PC-3 (cell line): Measurements from ENCODE around the gene TPST2. TPM values are rescaled to one million over a fixed set of nuclear protein-coding genes. Genes with fewer than 3 reads are reported as not detected.

Experiments
- ATAC-seq: fragments of 200-7000 bp; cut with Tn5 transposase; 2 replicates; pipeline ENCODE4 v1.9.1; 2020; ENCODE audit warnings: mild to moderate bottlenecking, moderate library complexity
- BruUV-seq: library from RNA; stranded (reverse); fragments of 400-500 nt; replicated peaks from 2 replicates; lab custom pipeline; 2021; lab: Mats Ljungman, UMichigan
- CTCF ChIA-PET: fragments of 300-600 bp; sonication (Branson Sonifier 250); formaldehyde crosslinking; loops from one replicate; lab custom pipeline; 2022; ENCODE audit warnings: antibody characterized with exemption; lab: Charles Lee
- POLR2A ChIA-PET: fragments of 300-600 bp; sonication (Branson Sonifier 250); formaldehyde crosslinking; loops from one replicate; lab custom pipeline; 2022; ENCODE audit warnings: antibody characterized with exemption; ENCODE audit not compliant: unreplicated experiment; lab: Charles Lee
- DNase-seq: peaks from one replicate; pipeline ENCODE4 v3.0.0-alpha.2; 2015
- H2AFZ ChIP-seq: fragments of 300-600 bp; sonication (generic); 2 replicates; pipeline ENCODE4 v1.6.0; 2016; ENCODE audit warnings: antibody characterized with exemption, low read length
- H3F3A ChIP-seq: fragments of 300-600 bp; sonication (generic); one replicate; pipeline ENCODE4 v1.6.0; 2017; ENCODE audit warnings: antibody characterized with exemption, low read length, control low read depth, mild to moderate bottlenecking; ENCODE audit not compliant: unreplicated experiment
- H3K27ac ChIP-seq: fragments of 300-600 bp; sonication (generic); 2 replicates; pipeline ENCODE4 v1.5.1; 2016; ENCODE audit warnings: mild to moderate bottlenecking, low read length
- H3K27me3 ChIP-seq: fragments of 300-600 bp; sonication (generic); 2 replicates; pipeline ENCODE4 v1.6.1; 2016; ENCODE audit warnings: low read length, mixed read lengths
- H3K36me3 ChIP-seq: fragments of 300-600 bp; sonication (generic); 2 replicates; pipeline ENCODE4 v1.6.1; 2016; ENCODE audit warnings: low read depth, mixed run types, low read length, mixed read lengths
- H3K4me1 ChIP-seq: fragments of 300-600 bp; sonication (generic); 2 replicates; pipeline ENCODE4 v1.5.1; 2016; ENCODE audit warnings: low read length; ENCODE audit not compliant: insufficient read depth
- H3K4me2 ChIP-seq: fragments of 300-600 bp; sonication (generic); 2 replicates; pipeline ENCODE4 v1.6.0; 2016; ENCODE audit warnings: low read length
- H3K4me3 ChIP-seq: fragments of 300-600 bp; sonication (generic); 2 replicates; pipeline ENCODE4 v1.5.1; 2016; ENCODE audit warnings: mild to moderate bottlenecking, low read length, mixed read lengths
- H3K79me2 ChIP-seq: fragments of 300-600 bp; sonication (generic); 2 replicates; pipeline ENCODE4 v1.6.1; 2017; ENCODE audit warnings: low read length, mixed read lengths
- H3K9ac ChIP-seq: fragments of 300-600 bp; sonication (generic); 2 replicates; pipeline ENCODE4 v1.6.0; 2016; ENCODE audit warnings: mild to moderate bottlenecking, low read length
- H3K9me2 ChIP-seq: fragments of 300-600 bp; sonication (generic); replicated peaks from 2 replicates; pipeline ENCODE4 v1.6.1; 2016; ENCODE audit warnings: mixed run types, low read length, mixed read lengths
- H3K9me3 ChIP-seq: fragments of 300-600 bp; sonication (generic); 2 replicates; pipeline ENCODE4 v1.6.1; 2016; ENCODE audit warnings: low read length, mixed read lengths
- H4K20me1 ChIP-seq: fragments of 300-600 bp; sonication (generic); 2 replicates; pipeline ENCODE4 v1.6.1; 2016; ENCODE audit warnings: low read length, mixed read lengths
- EZH2 ChIP-seq: fragments of 300-600 bp; sonication (generic); IDR thresholded peaks from one replicate; pipeline ENCODE4 v1.6.1; 2017; ENCODE audit warnings: antibody characterized with exemption, mild to moderate bottlenecking, low read length; ENCODE audit not compliant: unreplicated experiment
- EZH2phosphoT487 ChIP-seq: fragments of 300-600 bp; sonication (generic); IDR thresholded peaks from 2 replicates; pipeline ENCODE4 v1.6.1; 2018; ENCODE audit warnings: mild to moderate bottlenecking, antibody characterized with exemption, low read length, borderline replicate concordance
- intact Hi-C: fragments of 100-400 bp; cut with micrococcal nuclease; formaldehyde crosslinking; loops from 2 replicates; pipeline ENCODE4 v1.9.0; 2023
- total RNA-seq: library from RNA; depleted of rRNA; stranded (reverse); fragments of >200 nt; gene quantifications from 2 replicates; pipeline ENCODE4 v1.2.3, GENCODE V29; 2014
- TF ChIP-seq, protein P1 (sequence below): fragments of 300-600 bp; sonication (generic); conservative IDR thresholded peaks from 2 replicates; pipeline ENCODE4 v1.5.1; 2017; ENCODE audit warnings: antibody characterized with exemption, low read depth, mild to moderate bottlenecking, low read length

Gene TPST2
- total RNA-seq, 1 experiment from 2014 or later, result 8.1 TPM

- no peak for ATAC-seq
Measured at GRCh38 chr22:26536056-26536761, 53.7 kb downstream of the TPST2 start.

DNA sequence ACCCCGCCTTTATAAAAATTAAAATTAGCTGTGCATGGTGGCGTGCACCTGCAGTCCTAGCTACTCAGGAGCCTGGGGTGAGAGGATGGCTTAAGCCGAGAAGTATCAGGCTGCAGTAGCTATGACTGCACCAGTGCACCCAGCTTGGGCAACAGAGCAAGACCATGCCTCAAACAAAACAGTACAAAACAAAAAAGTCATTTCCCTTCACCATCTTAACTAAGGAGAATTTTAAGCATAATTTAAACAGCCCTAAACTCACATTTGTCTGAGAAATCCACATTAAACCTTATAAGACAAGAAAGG is 54.4 kb downstream of the TPST2 start:
- no peak overlapping the region for H3K4me3 ChIP-seq
- H3K27ac ChIP-seq, result no peak overlapping the region

More at GRCh38 chr22:26536056-26536761, 53.7 kb downstream of the TPST2 start:
- Histone ChIP-seq H3K27me3 (no peaks in the 10 kb centered on the region), H3K9me3 (no peaks in the 10 kb centered on the region), H3K9me2 (no peaks in the 10 kb centered on the region), H3K27ac (no peak overlapping the region), H3K36me3 (no peaks in the 10 kb centered on the region), H3K4me2 (no peak overlapping the region), H3K9ac (no peak overlapping the region), H4K20me1 (no peaks in the 10 kb centered on the region), H3K4me1 (no peaks in the 10 kb centered on the region), H3K4me3 (no peak overlapping the region), H3F3A (no peaks in the 10 kb centered on the region), H2AFZ (no peak overlapping the region), H3K79me2 (no peaks in the 10 kb centered on the region)
- TF ChIP-seq, protein P1, sequence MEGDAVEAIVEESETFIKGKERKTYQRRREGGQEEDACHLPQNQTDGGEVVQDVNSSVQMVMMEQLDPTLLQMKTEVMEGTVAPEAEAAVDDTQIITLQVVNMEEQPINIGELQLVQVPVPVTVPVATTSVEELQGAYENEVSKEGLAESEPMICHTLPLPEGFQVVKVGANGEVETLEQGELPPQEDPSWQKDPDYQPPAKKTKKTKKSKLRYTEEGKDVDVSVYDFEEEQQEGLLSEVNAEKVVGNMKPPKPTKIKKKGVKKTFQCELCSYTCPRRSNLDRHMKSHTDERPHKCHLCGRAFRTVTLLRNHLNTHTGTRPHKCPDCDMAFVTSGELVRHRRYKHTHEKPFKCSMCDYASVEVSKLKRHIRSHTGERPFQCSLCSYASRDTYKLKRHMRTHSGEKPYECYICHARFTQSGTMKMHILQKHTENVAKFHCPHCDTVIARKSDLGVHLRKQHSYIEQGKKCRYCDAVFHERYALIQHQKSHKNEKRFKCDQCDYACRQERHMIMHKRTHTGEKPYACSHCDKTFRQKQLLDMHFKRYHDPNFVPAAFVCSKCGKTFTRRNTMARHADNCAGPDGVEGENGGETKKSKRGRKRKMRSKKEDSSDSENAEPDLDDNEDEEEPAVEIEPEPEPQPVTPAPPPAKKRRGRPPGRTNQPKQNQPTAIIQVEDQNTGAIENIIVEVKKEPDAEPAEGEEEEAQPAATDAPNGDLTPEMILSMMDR, result no peak
- TF ChIP-seq EZH2phosphoT487 (no peak), EZH2 (no peak)
- no TSS peak for BruUV-seq
- POLR2A ChIA-PET, result no interaction called here
- CTCF ChIA-PET, result no interaction called here
- intact Hi-C loops, result no loop called here
- peak; percentile 50 for DNase-seq

More for the DNA sequence above, 54.4 kb downstream of the TPST2 start:
- Histone ChIP-seq H3K9ac (no peak overlapping the region), H3K36me3 (no peaks in the 10 kb centered on the region), H3K9me3 (no peaks in the 10 kb centered on the region), H3K27me3 (no peaks in the 10 kb centered on the region), H2AFZ (no peak overlapping the region), H3K79me2 (no peaks in the 10 kb centered on the region), H4K20me1 (no peaks in the 10 kb centered on the region), H3K9me2 (no peaks in the 10 kb centered on the region), H3F3A (no peaks in the 10 kb centered on the region), H3K4me2 (no peak overlapping the region), H3K4me1 (no peaks in the 10 kb centered on the region)
- intact Hi-C loops, result no loop called here
- ChIA-PET POLR2A (no interaction called here), CTCF (no interaction called here)
- no peak for DNase-seq
- ATAC-seq, result no peak
- TF ChIP-seq EZH2phosphoT487, result no peak
- TF ChIP-seq EZH2, result no peak
- TF ChIP-seq, protein P1, result no peak
- BruUV-seq, result no TSS peak
